NOMO-1 (cell line): ENCODE results near the gene RTN1.

Source experiments
- DNase-seq, 2 experiments: peaks; one replicate each; lab custom pipeline; 2025; ENCODE audit not compliant: unreplicated experiment in 2 of 2; lab: John Stamatoyannopoulos, UW

The RTN1 gene

DNA sequence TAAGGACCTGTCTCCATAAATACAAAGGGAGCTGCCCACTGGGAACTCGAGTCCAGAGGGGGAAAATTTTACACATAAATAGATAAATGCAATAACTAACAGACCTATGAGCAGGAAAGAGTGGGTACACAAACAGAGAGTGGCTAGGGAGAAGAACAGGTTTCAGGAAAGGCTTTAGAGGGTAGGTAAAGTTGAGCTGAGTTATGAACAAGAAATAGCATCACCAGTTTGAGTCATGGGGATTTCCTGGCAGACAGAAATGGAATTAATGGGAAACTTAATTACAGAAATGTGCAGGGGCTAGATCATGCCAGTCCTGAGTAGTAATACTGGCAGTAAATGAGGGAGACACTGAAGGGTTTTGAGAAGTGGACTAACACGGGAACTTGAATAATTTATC lies 236.0 kb downstream of the RTN1 start:
- DNase-seq: no peak

DNA sequence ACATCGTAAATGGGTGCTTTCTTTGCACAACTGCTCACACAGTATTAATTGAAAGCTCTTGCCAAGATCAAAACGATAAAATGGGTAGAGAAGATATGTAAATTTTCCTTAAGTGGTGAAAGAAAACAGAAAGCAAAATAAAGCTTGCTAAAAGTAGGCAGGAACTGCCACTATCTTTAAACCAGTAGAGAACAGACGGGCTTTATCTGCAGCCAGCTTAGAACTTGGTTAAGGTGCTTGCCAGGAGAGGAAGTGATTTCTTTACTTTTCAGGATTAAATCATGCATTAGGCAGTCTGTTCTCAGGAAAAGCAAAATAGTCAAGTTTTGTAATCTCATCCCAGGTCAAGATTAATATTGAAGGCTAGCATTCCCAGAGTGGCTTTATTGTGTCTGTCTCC lies 237.1 kb downstream of the RTN1 start:
- no peak for DNase-seq

DNA sequence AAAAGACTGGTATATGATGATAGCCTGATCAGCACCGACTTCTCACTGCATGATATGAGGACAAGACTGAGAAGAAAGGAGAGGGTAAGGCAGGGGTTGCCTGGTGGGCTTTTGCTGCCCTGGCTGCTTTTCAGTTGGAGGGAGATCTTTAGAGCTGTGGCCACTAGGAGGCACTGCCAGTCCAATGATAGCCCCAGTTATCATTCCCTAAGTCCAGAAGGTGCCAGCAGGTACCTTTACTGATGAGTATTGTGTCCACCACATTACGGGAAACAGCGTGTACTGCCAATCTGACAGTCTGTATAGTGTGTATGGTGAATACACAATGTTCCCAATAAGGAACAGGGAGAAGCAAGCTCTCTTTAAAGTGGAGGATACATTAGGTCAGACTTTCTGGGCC lies 238.2 kb downstream of the RTN1 start:
- DNase-seq: peak in 1 of 2 experiments; percentile 23

DNA sequence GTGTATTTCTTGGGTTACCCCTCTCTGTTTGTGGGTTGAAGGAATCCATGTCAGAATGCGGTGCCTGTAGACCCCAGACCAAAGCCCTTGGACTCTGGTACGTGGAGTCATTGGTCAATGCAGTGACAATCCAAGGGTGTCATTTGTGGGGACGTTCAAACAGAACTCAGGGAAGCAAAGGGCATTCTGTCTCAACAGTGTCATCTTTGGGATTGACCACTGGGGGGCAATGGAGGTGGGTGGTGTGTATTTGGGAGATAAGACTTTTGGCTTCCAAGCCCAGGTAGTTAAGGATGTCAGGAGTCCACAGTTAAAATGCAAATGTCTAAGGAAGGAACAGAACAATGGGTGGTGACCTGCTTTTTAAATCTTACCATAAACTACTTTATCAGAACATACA lies 239.3 kb downstream of the RTN1 start:
- DNase-seq: no peak

DNA sequence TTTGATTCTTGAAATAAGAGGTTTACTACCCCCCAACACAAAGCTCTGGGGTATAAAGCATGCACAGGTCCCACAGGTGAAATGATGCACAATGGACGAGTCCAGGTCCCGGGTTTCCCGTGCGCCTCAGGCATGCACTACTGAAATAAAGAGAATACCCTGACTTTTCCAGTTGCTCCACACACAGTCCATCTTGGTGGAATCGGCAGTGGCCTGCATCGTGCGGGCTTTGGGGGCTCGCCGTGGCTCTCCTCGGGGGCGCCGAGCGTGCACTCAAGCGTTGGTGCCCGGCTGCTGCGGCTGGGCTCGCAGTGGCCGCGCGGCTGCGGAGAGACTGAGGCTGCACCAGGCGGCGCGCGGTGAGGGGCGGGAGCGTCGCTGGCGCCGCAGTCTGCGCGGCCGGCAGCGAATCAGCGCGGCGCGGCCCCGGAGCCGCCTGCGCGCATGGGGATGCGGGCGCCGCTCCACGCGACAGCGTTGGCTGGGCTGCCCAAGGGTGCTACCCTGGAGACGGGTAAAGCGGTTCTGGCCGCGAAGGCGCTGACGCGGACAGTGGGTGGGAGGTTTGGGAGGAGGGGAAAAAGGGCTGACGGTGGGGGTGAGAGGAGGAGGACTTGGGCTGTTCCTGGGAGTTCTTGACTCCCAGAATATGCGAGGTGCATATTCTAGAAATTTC lies 240.2 kb downstream of the RTN1 start:
- no peak for DNase-seq

DNA sequence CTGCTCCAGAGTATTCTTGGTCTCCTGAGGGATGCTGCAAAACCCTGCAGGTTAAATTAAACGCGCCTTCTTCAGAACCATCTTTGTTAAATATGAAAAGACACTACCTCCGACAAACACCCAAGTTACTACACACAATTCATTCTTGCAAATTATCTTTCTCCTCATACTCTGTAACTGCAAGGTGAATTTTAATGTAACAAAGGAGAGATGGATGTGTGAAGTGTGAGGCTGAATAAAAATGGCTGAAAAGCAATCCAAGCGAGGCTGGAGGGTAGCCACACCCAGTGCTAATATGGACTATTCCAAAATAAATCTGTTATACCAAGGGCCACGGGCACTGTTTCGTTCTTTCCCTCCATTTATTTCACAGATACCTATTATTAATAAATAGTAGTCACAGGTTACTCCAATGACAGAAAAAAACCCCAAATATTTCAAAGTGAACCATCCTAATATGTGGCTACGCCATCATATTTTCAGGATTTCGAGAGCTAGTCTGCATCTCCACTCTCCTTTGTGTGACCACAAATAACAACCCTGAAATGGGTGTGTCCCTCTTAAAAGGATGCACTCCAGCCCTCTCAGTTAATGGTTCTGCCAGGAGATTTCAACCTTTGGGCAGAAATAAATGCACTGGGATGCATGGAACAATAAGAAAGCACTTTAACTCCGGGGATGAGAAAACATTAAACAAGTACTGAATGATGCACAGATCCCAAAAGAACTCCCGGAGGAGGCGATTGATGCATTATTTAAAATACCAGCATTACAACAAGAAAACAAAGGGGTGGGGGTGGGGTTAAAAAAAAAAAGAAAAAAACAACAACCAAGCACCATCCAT lies 240.9 kb downstream of the RTN1 start:
- no peak for DNase-seq

DNA sequence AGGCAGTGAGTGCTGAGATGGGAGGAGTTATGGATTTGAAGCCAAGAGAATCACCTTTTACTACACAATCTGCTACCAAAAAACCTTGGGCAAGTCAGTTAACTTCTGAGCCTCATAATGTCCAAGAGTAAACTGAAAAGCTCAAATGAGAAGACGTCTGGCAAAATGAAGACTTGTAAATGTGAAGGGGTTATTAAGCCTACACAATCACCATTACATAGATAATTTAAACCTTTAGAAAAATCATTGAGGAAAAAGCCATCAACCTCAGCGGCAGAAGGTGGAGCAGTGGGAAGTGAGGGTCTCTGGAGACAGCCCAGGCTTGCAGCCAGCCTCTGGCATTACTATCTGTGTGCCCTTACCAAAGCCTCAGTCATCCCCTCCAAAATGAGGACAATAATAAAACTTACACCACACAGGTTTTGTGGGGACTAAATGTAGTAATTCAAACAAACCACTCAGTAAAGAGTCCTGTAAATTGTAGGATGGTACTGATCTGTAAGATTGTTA lies 243.5 kb downstream of the RTN1 start:
- no peak for DNase-seq

DNA sequence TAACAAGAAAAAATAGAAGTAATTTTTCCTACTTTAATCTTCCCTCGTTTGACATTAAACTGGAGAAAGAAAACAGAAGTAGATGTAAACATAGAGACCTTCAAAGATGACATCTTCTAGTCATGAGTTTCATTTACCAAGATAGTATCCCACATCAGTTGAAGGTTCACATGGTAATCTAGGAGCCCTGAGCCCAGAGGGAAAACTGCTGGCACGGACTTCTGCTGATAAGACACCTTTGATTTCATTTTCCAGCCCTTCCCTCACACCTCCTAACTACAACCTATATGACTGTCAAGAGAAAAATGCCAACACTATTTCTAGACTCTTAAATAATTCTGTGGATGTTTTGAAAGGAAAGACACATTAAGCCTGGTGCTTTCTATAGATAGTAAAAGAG lies 247.9 kb downstream of the RTN1 start:
- DNase-seq: no peak

DNA sequence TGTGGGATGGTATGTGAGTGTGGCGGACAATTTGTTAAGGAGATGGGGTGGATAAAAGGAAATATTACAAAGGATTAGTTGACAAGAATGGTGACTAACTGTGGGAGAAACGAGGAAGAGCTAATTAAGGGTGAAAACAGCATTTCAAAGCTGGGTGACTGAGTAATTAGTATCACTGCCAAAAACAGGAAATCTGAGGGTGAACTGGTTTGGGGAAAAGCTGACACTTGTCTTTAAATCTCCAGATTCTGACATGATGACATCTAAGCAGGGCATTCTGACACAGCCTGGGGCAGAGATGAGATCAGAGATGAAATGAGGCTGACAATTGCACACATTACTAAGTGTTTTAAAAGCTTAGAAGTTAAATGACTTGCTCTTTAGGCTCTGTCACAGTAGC lies 251.5 kb downstream of the RTN1 start:
- DNase-seq: no peak

DNA sequence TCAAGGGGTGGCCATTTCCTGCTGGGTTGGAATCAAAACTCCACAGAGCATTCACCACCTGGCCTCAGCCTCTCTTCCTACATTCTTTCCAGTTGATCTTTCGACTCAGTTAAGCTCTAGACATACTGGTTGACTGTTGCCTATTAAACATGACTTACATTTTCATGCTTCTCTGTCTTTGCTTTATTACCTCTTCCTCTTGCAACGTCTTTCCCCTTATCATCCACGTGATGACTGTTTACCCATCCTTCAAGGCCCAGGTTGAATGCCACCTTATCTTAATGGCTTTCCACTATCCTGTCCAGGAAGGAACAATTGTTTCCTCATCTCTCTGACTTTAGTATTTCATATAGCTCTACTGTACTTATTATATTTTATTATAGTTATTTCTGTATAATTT lies 269.5 kb downstream of the RTN1 start:
- DNase-seq: peak in 1 of 2 experiments; percentile 1

DNA sequence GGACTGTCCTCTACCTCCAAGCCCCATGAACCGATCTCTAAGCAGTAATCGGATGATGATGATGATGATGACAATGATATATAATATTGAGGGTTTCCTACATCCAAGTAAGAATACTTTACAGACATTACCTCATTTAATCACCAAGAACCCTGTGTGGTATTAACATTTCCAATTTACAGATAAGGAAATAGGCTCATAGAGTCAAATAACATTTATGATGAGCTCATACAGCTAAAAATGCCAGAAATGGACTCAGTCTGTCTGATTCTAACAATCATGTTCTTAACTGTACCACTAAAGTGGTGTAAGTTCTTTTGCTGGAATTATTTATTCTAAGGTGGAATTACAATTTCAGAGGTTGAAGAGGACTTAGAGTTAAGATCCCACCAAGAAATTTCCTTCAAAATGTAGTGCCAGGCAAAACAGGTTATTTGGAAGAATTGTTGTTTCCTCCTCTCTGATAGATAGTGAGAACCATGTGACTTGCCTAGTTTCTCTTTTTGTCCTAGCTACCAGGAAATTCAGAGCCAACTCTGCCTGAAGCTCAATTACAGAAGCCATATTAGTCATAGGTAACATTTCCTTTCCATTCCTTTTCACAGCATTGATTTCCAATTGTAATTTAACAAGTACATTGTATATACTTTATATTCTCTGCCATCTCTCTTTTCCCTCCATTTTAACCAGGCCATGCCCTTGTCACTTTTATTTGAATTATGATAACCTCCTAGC lies 270.2 kb downstream of the RTN1 start:
- DNase-seq: no peak

DNA sequence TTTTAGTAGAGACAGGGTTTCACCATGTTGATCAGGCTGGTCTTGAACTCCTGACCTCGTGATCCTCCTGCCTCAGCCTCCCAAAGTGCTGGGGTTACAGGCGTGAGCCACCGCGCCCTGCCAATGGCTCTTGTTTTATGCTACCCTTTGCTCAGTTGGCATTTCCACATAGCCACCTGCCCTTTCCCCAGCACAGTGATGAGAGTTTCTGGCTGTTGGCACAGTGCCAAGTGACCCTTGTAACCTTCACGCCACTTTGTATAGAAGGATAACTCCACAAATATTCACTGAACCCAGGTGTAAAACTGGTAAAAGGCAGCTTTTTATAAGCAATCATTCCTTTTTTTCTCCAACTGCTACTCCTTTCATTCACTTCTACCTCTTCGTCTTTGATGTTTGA lies 275.5 kb downstream of the RTN1 start:
- no peak for DNase-seq

DNA sequence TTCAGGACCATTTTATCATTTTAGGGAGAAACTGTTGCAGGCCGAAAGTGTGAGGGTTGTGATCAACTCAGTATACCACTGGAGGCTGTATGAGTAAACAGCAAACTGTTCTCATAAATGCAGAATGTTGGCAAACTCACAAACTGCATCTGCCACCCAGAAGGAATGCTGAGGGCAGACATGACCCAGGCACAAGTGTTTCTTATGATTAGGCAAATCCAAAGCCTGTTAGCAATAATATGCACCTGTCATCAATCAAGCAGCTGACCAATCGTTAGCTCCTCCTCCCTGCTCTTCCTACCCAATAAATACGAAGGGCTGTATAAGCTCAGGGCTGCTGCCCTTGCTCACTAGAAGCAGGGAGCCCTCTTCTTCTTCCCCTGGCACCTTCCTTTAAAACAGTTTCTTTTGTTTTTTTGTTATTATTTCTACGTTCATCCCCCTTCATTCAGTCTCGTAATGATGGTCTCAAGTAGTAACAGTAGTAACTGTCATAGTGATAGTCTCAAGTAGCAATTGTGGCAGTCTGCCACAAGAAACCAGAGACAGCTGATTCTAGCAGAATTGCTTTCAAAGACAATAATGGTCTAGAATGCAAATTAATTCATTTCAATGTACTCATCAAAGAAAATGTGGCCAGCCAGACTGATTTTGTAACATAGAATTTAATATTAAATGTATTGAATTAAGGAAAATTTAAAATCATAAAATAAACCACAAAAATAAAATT lies 278.8 kb downstream of the RTN1 start:
- no peak for DNase-seq

DNA sequence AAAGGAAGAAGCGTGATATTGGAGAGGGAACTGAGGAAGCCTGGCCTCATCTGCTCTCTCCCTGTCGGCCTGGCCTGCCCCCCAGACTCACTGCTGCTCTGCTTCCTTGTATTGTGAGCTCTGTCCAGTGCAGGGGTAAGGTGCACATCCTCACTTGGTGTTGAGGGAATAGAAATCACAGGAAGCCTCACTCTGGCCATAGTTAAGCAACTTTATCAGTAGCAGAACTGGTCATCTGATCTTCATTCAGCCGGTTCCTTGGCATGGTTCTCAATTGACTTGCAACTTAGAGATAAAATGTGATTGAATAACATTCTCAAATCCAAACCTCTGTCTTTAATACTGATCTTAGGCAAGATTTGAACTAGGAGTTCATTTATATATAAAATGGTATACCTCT lies 282.5 kb downstream of the RTN1 start:
- no peak for DNase-seq

DNA sequence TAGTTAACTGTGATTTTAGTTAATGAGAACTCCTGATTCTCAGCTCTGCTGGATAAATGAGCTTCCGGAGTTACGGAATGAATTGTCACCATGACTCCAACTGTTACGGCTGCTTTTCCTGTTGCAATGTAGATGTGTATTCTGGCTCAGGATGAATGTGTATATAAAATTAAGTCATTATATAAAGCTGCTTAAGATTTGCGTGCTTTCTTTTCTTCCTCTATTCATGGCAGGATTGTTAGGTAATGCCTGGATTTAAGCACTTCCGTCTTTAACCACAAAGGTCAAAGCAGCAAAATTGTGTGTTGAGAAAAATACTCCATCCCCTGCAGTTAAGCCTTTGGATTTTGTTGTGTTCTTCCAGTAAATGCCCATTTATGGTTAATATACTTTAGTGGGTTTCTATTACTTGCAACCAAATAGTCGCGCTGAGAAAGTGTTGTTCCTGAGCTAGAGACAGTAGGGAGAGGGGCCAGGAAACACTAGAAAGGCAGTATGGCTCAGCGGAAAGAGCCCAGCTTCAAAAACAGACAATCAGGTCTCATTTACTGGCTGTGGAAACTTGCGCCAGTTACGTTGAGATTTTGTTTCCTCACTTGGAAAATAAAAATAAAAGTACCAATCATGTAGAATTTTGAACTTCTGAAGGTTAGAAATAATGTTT lies 284.6 kb downstream of the RTN1 start:
- peak; percentile 69 to 90 for DNase-seq

DNA sequence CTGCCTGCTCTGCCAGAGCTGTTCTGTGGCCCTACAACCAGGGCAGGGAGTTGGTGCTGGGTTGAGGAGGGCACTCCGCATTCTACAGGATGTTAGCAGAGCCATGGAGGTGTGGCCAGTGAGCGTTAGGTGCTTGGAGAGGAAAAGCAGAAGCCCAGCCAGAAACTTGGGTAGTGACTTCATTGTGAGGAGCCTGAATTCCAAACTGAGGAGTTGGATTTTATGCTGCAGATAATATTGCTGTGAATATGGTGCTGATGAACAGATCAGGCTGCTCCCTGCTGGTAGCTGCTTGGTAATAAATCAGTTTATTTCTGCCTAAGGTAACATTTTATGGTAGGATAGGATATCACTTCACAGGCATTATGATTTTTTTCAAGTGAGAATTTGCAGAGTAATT lies 286.8 kb downstream of the RTN1 start:
- DNase-seq: no peak

DNA sequence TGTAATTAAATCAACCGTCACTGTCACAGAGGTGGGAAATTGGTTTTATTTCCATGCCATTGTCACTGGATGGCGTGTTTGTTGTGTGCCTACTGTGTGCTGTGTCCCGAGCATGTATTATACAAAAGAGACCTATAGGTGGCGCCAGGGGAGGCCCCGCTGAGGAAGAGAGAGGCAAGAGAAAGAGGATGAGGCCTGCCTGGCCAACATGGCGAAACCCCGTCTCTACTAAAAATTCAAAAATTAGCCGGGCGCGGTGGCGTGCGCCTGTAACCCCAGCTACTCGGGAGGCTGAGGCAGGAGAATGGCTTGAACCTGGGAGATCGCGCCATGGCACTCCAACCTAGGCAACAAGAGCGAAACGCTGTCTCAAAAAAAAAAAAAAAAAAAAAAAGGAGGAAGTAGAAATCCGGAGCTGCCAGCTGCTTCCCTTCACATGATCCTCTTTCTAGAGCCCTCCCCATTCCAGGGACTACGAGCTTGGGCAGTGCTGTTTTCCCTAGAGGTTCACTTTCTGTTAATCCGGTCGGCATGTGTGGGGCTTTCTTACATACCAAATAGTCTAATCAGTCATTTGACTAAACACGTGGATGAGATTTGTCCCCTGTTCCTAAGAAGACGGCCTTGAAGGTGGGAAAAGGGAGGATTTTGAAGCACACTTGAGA lies 287.6 kb downstream of the RTN1 start:
- DNase-seq: no peak

DNA sequence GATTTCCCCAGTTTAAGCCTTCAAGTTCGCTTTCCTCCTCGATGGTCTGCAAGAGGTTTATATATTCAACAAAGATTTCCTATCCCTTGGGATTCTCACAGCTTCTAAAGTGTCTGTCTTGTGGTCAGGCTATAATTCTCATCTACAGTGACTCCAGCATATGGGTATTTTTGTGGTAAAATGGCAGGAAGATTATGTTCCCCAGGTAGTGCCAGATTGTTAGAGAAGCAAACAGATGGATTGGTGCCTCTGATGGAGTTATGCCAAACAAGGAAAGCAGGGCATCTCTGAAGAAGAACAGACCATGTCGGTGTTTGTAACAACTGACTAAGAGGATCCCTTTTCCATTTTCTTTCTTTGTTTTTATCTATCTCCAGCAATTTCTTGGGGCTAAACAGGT lies 288.4 kb downstream of the RTN1 start:
- no peak for DNase-seq

DNA sequence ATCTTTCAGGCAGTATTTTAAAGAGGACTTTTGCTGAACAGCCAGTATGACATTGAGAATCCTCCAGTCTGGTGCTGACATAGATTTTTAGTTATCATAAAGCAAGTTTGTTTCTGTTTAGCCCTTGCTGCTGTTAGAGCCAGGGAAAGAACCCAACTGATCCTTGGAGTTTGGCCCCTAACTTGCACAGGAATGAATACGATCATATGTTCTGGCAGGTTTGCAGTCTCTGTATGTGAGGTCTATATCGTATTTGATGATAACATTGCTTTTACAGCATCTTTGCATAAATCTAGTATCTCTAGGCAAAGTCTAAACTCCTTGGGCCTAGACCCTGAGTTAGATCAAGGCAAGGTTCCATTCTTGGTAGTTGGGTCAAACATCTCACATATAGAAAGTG lies 289.7 kb downstream of the RTN1 start:
- DNase-seq: no peak
